ENCODE measurements around the gene SH3BP5.
A peak's percentile ranks its signal among the peaks of the same experiment; 100 is the strongest.

The SH3BP5 gene

DNA sequence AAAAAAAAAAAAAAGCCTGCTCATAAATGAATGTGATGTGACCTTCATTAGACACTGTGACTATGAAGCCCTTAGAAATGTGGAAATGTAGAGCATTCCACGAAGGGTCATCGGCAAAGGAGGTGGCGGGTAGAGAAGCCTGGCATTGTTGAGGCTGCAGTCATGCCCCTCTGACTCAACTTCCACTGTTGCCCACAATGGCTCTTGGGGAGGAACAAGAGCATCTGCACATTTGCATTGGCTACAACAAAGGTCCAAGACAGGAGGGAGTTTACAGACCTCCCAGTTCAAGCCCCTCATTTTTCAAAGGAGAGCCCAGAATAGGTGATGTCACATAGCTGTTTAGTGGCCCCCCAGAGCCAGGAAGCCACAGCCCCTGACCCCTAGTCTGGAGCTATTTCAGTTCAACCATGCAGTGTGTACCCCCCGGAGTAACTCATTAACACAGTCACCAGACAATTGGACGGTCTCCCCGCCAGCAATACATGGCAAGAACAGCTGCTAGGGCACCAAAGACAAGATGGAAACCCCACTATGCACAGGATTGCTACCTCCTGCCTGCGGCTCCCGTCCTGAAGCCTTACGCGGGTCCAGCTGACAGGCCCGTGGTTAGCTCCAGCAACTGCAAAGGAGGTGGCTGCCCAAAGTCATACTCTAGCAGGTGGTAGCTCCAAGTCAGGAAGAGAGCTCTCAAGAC is 56.2 kb downstream of the SH3BP5 start:
- DNase-seq (ENCODE audit: low read depth, low spot score) = peak; percentile 63

DNA sequence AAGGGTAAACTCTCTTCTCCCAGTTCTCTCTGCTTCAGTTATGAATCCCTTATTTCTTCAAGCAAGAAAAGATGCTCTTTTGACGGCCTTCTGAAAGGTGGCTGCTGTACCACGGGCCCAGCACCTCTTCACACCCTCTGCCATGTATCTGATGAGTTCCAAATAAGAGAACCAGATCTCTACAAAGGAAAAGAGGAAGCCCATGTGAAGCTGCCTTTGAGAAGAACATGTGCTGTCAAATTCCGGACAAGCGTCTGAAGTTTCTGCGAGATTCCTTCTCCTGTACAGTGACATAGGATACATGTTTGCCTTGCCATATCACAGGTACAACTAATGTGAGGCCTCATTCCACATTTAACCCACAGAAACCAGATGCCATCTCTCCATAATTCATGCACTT is 59.2 kb downstream of the SH3BP5 start:
- DNase-seq (ENCODE audit: low read depth, low spot score) = no peak

DNA sequence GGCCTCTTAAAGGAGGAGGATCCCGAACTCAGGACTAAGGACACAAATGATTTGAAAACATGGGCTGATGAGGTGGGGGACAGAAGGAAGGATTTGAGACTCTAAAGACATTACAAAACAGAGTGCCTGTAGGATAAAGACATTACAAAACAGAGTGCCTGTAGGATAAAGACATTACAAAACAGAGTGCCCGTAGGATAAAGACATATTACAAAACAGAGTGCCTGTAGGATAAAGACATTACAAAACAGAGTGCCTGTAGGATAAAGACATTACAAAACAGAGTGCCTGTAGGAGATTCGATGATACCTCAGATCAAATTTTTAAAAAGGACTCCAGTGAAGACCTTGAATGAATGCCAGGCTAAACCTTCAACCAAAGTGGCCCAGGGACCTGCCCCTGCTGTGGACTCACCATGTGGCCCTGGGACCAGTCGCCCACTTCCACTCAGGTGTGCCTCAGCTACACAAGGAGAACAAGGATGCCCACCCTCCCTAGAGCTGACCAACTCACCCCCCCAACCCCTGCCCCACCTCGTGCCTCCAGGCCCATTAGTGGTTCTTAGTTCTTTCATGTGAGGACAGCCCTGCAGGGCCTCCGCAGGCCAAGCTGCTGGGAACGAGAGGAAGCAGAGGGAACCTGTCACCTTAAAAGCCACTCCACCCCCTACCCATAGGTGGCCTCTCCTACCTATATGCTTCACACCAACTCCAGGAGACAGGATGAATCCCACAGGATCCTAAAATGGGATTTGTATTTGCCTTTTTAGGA is 59.8 kb downstream of the SH3BP5 start:
- DNase-seq (ENCODE audit: low read depth, low spot score) = no peak

DNA sequence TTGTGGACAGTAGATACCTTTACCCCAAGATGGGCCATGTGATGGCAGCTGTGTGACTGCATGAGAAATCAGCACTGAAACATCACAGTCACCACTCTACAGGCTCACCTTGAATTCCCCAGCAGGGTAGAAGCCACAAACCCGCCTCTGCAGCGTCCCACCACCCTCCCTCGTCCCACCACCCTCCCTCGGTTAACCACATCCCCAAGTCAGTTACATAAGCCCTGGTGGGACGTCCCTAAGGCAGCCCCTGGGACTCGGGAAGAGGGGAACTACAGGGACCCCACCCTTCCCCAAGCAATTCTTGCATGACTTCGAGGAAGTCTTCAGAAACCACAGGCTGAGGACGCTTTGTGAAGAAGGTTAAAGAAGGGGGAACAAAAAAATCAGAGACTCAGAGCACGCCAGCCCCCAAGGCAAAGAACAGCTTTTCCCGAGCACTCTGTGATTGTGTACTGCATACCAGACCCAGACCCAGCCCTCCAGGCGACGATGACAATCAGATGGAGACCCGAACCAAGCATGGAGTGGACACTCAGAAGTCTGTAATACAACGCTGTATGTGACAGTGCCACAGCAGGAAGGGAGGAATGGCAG is 60.5 kb downstream of the SH3BP5 start:
- no peak for DNase-seq (ENCODE audit: low read depth, low spot score)

DNA sequence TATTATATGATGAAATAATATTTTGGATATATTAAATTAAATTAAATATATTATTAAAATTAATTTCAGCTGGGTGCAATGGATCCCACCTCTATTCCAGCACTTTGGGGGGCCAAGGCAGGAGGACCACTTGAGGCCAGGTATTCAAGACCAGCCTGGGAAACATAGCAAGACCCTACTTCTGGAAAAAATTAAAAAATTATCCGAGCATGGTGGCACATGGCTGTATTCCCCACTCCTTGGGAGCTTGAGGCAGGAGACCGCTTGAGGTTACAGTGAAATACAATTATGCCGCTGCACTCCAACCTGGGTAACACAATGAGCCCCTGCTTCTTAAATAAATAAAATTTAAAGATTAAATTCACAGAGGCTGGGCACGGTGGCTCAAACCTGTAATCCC is 61.4 kb downstream of the SH3BP5 start:
- no peak for DNase-seq (ENCODE audit: low read depth, low spot score)

DNA sequence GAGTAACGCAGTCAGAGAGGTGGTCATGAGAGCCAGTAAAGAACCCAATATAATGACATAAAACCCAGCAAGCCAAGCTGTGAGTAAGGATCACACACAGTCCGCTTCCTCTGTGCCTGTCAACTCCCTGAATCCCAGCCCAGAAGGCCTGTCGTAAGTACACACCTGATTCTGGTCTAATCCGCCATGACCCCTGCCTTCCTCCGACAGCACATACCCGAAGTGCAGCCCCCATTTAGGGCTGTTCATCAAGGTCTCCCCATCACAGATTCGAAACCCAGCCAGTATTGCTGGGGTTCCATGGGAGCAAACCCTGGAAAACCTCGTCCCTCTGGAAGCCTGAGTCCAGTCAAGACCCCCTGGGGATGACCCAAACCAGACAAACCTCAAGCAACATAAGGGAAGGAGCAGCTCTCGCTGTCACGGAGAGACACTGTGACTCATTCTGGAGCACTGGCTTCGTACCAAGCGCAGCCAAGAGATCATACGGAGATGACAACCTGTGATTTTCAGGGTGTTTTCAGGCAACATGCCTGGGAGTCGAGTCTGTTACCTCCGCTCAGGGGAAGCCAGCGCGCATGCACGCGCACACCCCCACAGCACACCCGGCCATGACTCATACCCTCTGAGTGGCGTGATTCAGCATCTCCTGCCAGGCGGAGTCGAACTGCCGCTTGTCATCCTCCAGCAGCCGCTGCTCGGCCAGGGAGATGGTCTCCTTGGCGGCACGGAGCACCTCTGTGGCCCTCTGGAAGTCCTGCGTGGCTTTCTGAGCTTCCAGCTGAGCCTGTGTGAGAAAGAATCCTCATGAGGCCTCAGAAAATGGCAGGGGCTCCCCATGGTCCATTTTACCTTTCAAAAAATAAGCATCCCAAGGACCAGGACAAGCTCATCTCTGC is 63.0 kb downstream of the SH3BP5 start:
- peak; percentile 97 for DNase-seq (ENCODE audit: low read depth, low spot score)

DNA sequence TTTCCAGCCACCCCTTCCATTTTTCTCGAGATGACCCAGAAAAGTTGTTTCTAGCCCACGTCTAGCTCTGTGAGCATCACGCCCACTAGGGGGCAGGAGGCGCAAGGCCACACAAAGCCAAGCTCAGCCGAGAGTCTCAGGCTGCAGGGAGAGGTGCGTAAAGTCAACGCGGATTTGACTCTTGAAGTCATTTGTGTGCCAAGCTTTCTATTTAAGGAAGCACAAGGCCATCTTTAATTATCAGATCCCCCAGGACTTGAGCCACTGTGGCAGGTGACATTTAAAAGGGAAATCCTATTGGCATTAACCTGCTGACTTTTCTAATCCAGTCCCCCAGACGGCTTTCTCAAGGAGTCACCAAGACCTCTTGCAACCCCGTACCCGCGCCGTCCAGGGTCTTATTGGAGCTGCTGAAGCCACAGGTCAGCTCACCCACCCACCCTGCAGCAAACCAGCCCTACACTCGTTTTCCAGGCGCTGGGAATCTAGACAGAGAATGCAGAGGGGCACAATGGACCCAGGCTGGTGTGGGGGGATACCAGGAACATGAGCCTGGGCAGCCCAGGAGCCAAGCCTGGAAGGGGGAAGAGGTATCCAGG is 64.3 kb downstream of the SH3BP5 start:
- DNase-seq (ENCODE audit: low read depth, low spot score) = peak; percentile 92

DNA sequence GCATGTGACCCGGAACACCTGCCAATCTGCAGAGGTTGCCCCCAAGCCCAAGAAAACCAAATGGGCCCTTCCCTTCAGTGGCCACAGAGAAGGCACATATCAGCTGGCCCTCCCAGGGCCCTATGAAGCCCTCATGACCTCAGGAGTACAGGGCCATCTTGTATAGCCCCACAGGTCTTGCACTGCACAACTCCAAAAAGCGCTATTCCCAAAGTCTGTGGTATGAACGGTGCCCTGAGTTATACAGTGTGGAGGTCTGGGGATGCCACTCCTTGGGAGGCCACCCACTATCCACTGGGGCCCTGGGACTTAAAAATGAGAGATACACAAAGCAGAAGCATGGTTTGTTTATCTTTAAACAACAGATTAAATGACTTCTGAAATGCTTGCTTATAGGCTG is 64.9 kb downstream of the SH3BP5 start:
- DNase-seq (ENCODE audit: low read depth, low spot score) = no peak

DNA sequence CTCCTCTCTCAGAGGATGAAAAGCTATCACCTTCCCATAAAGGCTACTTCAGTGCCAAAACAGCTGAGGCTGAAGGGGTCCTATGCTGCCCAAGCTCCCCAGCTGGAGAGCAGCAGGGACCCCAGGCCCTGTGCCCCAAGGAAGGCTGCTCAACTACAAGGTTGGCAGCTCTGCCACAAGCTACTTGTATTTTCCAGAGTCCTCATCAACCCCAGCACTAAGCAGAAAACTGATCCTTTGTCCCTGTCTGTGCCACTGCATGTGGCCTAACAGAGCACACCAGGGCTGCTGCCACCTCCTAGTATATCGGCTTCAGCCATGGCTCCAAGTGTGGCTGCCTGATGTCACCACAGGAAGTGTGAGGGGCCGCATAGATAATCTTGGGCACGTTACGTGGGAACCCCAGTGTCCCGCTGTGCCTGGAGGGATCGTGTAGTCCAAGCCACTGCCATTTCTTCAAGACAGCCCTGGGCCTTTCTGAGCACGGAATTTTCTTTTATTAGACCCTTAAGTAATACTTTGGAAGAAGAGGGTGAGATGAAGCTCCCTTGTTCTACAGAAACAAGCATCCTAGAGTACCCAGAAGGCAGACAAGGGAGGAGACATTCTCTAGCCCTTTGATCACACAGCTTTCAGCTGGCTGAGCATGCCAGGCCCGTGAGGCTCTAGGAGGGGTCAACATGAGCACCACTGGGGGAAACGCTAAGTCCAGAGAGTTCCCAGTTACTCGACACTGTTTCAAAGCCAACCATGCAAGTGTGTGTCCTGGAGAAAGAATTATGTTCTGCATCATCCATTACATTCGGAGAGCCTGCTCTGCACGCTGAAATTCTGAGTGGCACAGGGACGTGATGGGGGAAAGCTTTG is 65.6 kb downstream of the SH3BP5 start:
- no peak for DNase-seq (ENCODE audit: low read depth, low spot score)

DNA sequence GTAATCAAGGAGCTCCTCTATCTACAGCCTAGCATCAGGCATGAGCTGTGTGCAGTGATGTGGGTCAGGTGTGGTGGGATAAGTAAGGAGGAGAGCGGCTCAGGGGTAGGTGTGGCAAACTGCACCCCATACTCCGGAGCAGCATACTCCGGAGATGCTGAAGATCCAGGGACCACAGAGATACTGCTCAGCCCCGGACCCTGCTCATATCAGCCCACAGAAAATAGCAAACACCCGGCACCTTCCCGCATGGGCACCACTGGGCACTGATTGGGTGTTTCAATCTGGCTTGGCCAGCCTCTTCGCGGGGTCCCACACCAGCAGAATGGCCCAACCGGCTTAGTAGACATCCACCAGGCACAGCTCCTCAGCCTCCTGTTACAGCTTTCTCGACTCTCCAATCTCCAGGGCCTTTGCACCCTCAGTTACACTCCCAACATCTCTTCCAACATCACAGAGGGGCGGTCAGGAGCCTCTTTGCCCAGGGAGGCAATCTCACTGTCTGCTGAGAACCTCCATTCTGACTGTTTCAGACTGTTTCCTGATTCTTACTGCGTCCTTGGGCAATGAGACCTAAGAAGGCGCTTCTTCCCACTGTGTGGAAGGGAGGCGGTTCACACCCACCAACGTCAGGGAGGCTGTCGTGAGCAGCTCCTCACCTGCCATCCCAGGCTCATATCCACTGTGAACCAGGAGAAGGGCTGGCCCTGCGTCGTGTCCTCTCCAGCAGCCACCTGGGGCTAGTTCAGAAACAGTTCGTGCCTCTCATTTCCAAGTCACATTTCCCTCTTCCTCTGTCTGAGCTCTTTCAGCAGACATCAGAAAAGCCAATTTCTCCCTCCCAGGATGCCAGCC is 66.5 kb downstream of the SH3BP5 start:
- no peak for DNase-seq (ENCODE audit: low read depth, low spot score)

DNA sequence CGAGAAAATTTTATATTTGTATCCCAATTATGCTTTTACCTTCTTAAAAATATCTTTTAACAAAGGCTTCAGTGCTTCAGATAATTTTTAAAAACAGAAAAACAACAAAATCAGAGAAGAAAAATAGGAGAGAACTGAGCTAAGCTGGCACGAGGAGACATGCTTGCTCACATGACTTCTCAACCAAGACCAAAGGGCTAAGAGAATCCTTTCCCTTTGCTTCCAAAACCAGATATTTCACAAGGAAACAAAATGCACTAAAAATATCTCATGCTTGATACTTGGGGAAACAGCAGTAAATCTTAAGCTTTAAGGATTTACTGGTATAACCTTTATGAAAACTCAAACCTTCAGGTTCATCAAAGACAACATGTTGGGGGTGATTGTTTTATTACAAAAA is 67.9 kb downstream of the SH3BP5 start:
- no peak for DNase-seq (ENCODE audit: low read depth, low spot score)

DNA sequence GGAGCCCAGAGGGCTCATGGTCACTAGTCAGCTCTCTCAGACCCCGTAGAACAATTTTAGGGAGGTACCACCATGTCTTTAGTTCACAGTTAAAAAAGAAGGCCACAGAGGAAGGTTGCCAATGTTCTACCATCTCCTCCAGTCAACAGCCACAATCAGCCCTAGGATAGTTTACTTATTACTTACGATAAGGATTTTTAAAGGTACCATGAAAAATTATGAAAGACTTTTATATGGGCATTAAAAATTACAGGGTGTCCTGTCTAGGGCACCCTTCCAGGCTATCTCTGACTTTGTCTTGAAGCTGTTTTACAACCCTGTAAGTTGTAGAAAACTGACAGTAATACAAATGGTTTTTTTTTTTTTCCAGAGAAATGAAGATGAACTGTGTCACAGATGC is 68.5 kb downstream of the SH3BP5 start:
- DNase-seq (ENCODE audit: low read depth, low spot score) = no peak

DNA sequence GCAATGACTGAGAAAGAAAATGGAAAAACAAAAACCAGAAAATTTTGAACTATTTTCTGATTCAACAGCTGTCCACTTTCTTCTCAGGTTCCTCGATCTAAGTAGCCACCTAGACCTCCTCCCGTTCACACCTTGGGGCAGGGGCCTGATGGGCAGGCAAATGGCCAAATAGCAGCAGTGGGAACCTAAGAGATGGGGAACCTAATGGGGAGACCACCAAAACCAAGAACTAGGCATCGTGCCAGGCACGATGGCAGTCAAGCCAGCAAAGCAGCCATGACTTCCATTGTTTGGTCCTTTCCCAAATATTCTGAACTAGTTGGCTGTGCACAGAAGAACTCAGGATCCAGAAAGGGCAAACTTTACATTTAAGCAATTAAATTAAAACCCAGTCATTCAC is 69.3 kb downstream of the SH3BP5 start:
- DNase-seq (ENCODE audit: low read depth, low spot score) = no peak

DNA sequence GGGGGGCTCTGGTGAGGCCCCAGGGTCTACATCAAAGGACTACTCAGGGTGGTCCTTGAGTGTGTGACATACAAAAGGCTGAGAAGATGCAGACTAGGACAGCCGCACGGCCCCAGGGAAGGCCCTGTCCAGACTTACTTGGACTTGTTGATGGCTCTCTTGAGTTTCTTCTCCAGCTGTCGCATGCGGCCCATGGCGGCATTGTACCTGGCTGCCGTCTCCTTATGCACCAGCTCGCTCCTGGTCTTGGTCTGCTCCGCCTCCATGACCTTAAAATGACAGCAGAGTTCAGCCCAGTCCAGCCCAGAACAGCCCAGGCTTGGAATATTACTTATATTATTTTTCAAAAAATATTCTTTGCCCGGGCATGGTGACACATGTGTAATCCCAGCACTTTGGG is 70.4 kb downstream of the SH3BP5 start:
- no peak for DNase-seq (ENCODE audit: low read depth, low spot score)

DNA sequence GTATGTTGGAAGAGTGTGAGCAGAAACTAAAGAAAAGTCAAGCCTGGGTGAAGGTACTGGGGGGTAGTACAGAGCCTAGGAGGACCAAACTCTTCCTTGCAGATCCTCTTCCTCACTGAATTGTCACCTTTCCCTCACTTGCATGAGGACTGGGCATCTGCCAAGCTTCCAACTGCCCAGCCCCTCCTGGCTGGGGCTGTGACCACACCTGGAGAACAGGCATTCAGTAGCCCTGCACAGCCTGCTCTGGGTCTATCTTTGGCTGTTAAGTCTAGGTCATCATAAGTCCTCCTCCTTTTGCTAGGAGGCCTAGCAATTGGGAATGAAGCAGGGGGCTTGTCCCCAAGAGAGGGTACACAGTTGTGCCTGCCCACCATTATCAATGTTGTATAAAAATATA is 71.1 kb downstream of the SH3BP5 start:
- no peak for DNase-seq (ENCODE audit: low read depth, low spot score)

DNA sequence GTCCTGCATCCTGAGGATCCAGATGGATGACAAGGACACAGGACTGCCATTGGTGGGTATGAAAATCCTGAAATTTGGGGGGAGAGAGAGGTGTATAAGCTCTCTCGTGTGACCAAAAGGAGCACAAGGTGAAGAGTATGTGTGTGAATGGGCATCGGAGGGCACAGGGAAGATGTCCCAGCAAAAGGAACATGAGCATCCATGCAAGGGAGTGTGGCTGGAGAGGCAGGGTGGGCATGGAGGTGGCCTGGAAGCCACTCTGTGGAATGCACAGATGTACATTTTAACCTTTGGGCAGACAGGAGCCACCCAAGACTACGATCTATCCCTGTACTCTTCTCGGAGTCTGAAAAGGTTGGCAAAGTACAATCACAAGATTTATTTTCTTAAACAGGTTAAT is 71.9 kb downstream of the SH3BP5 start:
- no peak for DNase-seq (ENCODE audit: low read depth, low spot score)

DNA sequence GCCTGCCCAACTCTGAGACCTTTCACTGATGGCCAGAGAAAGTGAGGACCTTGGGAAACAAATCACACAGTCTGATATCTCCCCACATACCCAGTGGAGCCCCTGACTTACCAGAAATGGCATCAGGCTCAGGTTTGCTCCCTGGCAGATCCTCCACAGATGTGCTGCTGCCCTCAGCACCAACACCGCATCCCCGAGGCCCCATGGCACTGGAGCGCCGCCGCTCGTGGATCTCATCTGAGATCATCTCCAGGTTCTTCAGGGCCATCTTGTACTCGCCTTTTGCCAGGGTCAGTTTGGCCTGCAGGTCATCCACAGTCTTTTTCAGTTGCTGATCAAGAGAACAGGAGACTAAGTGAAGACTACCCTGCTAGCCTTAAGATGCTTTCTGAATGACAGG is 73.7 kb downstream of the SH3BP5 start:
- no peak for DNase-seq (ENCODE audit: low read depth, low spot score)

DNA sequence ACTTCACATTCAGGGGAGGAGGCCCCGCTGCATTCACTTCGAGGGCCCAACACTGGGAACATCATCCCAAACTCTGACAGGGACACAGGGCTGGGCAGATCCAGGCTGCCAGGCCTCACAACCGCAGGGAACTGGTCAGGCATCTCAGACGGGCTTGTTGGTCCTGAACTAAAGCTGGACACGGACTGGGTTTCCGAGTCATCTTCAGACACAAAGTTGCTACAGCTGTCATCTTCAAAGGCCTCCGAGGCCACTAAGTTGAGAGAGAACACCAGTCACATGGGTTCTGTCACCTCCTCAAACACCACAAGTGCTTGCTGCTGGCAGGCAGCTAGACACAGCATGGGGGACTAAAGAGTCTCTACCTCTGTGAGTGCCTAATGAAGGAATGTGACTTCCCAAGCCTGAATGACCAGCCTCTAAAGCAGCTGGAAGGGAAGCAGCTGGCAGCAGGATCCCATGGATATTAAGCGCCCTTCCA is 75.5 kb downstream of the SH3BP5 start:
- no peak for DNase-seq (ENCODE audit: low read depth, low spot score)

DNA sequence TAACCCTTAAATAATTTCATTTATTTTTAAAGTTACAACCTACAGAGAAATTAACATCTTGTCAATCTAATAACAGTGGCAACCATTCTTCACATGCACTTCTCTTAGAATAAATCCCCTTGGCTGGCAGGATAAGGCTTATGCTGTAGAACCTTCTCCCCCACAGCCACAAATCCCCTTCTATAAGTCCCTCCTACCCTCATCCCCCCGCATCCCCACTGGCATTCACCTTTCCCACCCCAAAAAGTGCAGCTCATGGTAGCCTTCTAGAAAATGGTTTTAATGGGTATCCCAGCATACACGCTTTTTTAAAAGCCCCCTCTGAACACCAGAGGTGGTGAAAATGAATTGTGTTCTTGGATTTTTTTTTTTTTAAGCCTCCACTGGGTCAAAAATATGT is 77.2 kb downstream of the SH3BP5 start:
- no peak for DNase-seq (ENCODE audit: low read depth, low spot score)
